ENCODE results near the gene TRABD2A.

TRABD2A gene

DNA sequence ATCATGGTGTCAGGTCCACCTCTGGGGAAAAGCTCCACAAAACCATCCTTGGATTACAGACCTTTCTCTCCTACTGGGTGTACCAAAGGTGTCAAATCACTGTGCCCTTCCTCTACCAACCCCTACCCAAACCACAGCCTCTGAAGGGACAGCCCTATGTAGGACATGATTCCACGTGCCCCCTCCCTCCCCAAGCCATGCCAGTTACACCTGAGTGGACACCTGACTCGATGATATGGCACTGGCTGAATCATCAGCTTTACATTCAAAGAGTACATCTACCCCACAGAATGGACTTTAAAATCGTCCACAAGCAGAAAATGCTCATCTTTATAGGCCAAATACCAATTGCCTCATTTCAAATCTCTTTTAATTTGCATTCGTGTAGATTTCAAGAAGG, 26.0 kb downstream of the TRABD2A start:
- DNase-seq (ENCODE audit: low spot score in 2 of 2) (no peak), ATAC-seq (no peak)
- Mint-ChIP-seq H3K4me3 (no peak overlapping the region), H3K27ac (peak overlapping the region; percentile 86), H3K9me3 (peaks cover 8% of the 10 kb centered on the region), H3K36me3 (peaks cover 15% of the 10 kb centered on the region), H3K4me1 (peaks cover 80% of the 10 kb centered on the region)

DNA sequence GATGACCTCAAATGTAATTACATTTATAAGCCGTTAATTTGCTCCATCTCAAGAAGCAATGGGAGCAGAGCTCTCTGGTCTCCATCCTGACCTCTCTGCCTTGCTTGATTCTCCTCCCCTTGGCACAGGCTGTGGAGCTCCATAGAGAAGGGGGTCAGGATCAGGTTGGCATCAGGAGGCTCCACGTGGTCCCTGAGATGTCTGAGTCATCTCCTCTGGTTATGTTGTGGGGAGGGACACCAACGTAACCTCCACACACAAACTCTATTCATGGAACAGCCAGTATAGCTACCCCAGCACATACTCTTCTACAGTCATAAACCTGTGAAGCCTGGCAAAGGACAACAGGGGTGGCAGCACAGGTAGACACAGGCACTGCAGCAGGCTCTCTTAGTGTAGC, 29.0 kb downstream of the TRABD2A start:
- H3K27ac Mint-ChIP-seq = peak overlapping the region; percentile 43
- no peak for DNase-seq (ENCODE audit: low spot score in 2 of 2)
- H3K36me3 Mint-ChIP-seq = peaks cover 15% of the 10 kb centered on the region
- H3K4me3 Mint-ChIP-seq = no peak overlapping the region
- H3K9me3 Mint-ChIP-seq = peaks cover 8% of the 10 kb centered on the region
- H3K4me1 Mint-ChIP-seq = peaks cover 79% of the 10 kb centered on the region
- no peak for ATAC-seq

DNA sequence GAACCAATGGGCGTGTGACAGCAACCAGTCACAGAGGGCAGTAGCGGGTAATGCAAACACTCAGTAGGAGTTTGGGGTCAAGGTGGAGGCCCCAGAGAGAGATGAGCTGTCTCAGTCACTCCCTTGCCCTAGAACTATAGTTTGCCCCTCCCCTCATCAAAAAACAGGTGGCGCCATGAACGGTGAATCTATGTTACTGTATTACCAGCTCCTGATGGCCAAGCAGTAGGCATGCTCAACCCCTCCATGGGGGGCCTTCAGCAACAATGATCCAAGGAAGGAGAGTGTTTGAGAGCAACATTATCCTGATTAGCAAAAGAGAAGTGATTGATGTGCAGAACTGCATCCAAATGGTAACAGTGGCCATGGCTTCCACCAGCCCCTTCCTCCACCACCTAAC, 30.4 kb downstream of the TRABD2A start:
- peaks cover 15% of the 10 kb centered on the region for H3K36me3 Mint-ChIP-seq
- H3K4me1 Mint-ChIP-seq = peaks cover 79% of the 10 kb centered on the region
- H3K4me3 Mint-ChIP-seq = no peak overlapping the region
- DNase-seq (ENCODE audit: low spot score in 2 of 2) (no peak), ATAC-seq (no peak)
- H3K9me3 Mint-ChIP-seq = peaks cover 8% of the 10 kb centered on the region
- H3K27ac Mint-ChIP-seq = no peak overlapping the region

GRCh38 chr2:84849271-84849952, 31.5 kb downstream of the TRABD2A start:
- H3K36me3 Mint-ChIP-seq = peaks cover 15% of the 10 kb centered on the region
- peak; percentile 76 for ATAC-seq

DNA sequence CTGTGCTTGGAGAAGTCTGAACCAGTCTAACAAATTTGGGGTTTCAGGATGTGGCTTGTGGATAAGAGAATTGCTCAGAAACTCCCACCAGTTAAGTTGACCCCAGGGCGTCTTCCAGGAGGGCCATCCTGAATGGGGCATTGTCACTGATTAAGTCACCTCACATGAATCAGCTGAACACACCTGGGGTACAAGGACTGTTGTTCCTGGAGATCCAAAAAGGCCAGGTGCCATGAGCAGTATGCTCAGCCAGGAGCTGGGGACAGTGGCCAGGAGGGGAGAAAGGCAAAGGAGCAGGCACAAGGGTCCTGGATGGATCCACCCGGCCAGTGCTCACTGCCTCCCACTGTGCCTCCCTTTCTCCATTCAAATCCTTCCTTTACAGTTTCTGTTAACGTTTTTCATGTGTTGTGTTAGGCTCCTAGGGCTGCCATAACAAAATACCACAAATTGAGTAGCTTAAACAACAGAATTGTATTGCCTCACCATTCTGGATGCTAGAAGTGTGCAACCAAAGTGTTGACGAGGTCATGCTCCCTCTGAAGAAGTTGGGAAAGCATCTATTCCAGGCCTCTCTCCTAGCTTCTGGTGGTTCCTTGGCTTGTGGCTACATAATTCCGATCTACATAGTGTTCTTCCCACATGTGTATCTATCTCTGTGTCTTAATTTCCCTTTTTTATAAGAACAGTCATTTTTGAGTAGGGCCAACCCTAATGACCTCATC, 33.4 kb downstream of the TRABD2A start:
- Mint-ChIP-seq H3K9me3 (peaks cover 2% of the 10 kb centered on the region), H3K36me3 (peaks cover 6% of the 10 kb centered on the region), H3K4me3 (peak overlapping the region; percentile 65), H3K27ac (peak overlapping the region; percentile 95), H3K4me1 (peaks cover 88% of the 10 kb centered on the region)
- ATAC-seq (no peak), DNase-seq (ENCODE audit: low spot score in 2 of 2) (no peak)

More at GRCh38 chr2:84849271-84849952, 31.5 kb downstream of the TRABD2A start:
- H3K27ac Mint-ChIP-seq = peak overlapping the region; percentile 58
- peak overlapping the region; percentile 16 for H3K4me3 Mint-ChIP-seq
- H3K9me3 Mint-ChIP-seq = peaks cover 5% of the 10 kb centered on the region
- peaks cover 76% of the 10 kb centered on the region for H3K4me1 Mint-ChIP-seq
- no peak for DNase-seq (ENCODE audit: low spot score in 2 of 2)

DNA sequence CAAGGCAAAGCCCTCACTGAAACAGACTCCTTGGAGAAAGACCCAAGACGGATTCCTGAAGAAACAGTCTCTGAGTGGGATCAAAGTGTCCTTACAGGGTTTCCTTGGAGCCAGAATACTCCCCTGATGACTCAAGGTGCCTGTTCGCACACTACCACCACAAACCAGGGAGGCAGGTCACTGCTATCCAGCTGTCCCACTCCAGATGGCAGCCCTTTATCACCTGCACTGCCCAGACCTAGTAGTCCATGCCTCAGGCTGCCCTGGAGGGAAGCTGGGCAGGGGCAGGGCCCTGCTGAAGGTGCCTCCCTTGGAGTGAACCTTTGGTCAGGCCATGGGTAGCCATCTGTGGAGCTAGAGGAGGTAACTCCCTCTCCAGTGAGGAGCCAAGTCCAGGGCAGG, 34.1 kb downstream of the TRABD2A start:
- DNase-seq (ENCODE audit: low spot score in 2 of 2) = peak in 1 of 2 donors; percentile 53
- Mint-ChIP-seq H3K4me1 (peaks cover 87% of the 10 kb centered on the region), H3K36me3 (no peaks in the 10 kb centered on the region)

GRCh38 chr2:84846041-84846663, 34.7 kb downstream of the TRABD2A start:
- DNase-seq (ENCODE audit: low spot score in 2 of 2) (peak in 1 of 2 donors; percentile 58), ATAC-seq (peak; percentile 63)
- H3K4me1 Mint-ChIP-seq = peaks cover 87% of the 10 kb centered on the region
- peak overlapping the region; percentile 95 for H3K27ac Mint-ChIP-seq
- peak overlapping the region; percentile 65 for H3K4me3 Mint-ChIP-seq
- H3K9me3 Mint-ChIP-seq = peaks cover 2% of the 10 kb centered on the region
- no peaks in the 10 kb centered on the region for H3K36me3 Mint-ChIP-seq

More for the DNA sequence above, 34.1 kb downstream of the TRABD2A start:
- peak overlapping the region; percentile 95 for H3K27ac Mint-ChIP-seq
- peaks cover 2% of the 10 kb centered on the region for H3K9me3 Mint-ChIP-seq
- ATAC-seq = no peak
- H3K4me3 Mint-ChIP-seq = peak overlapping the region; percentile 65

DNA sequence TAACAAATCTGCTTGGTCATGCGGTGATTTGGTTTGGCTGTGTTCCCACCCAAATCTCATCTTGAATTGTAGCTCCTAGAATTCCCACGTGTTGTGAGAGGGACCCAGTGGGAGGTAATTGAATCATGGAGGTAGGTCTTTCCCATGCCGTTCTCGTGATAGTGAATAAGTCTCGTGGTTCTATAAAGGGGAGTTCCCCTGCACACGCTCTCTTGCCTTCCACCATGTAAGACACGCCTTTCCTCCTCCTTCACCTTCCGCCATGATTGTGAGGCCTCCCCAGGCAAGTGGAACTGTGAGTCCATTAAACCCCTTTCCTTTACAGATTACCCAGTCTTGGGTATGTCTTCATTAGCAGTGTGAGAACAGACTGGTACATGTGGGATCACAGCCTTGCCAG, 36.7 kb downstream of the TRABD2A start:
- Mint-ChIP-seq H3K9me3 (peaks cover 2% of the 10 kb centered on the region), H3K4me3 (no peak overlapping the region), H3K4me1 (peaks cover 84% of the 10 kb centered on the region), H3K36me3 (no peaks in the 10 kb centered on the region), H3K27ac (peak overlapping the region; percentile 95)
- no peak for DNase-seq (ENCODE audit: low spot score in 2 of 2)
- no peak for ATAC-seq

DNA sequence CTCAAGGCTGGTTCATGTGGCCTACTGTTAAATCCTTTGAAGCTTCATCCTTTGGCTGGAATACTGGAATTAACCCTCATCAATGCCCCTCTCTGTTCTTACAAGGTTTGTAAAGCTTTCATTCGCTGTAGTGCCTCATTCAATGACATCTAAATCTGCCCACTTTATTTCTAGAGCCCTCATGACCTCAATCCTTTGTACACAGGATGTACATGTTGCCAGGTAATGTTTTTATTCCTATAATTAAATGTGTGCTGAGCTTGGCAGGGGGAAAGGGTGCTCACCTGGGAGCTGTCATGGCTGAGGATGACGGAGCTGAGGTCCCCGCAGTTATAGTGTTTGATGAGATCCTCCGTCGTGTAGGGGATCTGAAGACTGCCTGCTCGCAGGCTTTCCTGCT, 39.3 kb downstream of the TRABD2A start:
- DNase-seq (ENCODE audit: low spot score in 2 of 2) (no peak), ATAC-seq (no peak)
- H3K27ac Mint-ChIP-seq = peak overlapping the region; percentile 6
- H3K36me3 Mint-ChIP-seq = peaks cover 8% of the 10 kb centered on the region
- H3K4me3 Mint-ChIP-seq = no peak overlapping the region
- peaks cover 4% of the 10 kb centered on the region for H3K9me3 Mint-ChIP-seq
- peaks cover 63% of the 10 kb centered on the region for H3K4me1 Mint-ChIP-seq

- Mint-ChIP-seq H3K4me1 (peaks cover 50% of the 10 kb centered on the region), H3K27ac (peak overlapping the region; percentile 58), H3K36me3 (peaks cover 8% of the 10 kb centered on the region), H3K9me3 (peaks cover 6% of the 10 kb centered on the region), H3K4me3 (peak overlapping the region; percentile 10)
- ATAC-seq (no peak), DNase-seq (ENCODE audit: low spot score in 2 of 2) (no peak)
Measured at GRCh38 chr2:84840306-84840705, 40.6 kb downstream of the TRABD2A start.

DNA sequence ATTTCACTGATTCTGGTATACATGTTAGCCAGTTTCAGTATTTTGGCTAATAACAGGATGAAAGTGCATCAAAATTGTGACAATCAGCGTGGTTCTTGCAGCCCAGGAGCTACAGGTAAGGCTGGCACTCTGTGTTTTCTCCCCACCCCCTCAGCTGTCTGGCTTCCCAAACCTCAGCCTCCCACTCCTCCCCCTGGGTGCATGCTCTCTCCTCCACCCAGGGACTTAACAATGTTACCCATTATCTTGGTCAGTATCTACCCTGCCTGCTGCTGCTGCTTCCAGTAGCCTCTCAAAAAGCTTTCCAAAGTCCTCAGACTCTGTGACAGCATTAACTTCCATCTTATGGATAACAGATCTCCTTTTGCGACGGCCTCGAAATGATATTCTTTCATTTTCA, 41.0 kb downstream of the TRABD2A start:
- Mint-ChIP-seq H3K4me3 (peak overlapping the region; percentile 10), H3K9me3 (peaks cover 6% of the 10 kb centered on the region), H3K36me3 (peaks cover 8% of the 10 kb centered on the region), H3K4me1 (peaks cover 50% of the 10 kb centered on the region), H3K27ac (peak overlapping the region; percentile 58)
- no peak for ATAC-seq
- no peak for DNase-seq (ENCODE audit: low spot score in 2 of 2)

GRCh38 chr2:84838434-84839145, 42.3 kb downstream of the TRABD2A start:
- DNase-seq (ENCODE audit: low spot score in 2 of 2) = no peak
- Mint-ChIP-seq H3K4me3 (no peak overlapping the region), H3K27ac (no peak overlapping the region), H3K36me3 (peaks cover 8% of the 10 kb centered on the region), H3K4me1 (peaks cover 47% of the 10 kb centered on the region), H3K9me3 (peaks cover 3% of the 10 kb centered on the region)
- no peak for ATAC-seq

DNA sequence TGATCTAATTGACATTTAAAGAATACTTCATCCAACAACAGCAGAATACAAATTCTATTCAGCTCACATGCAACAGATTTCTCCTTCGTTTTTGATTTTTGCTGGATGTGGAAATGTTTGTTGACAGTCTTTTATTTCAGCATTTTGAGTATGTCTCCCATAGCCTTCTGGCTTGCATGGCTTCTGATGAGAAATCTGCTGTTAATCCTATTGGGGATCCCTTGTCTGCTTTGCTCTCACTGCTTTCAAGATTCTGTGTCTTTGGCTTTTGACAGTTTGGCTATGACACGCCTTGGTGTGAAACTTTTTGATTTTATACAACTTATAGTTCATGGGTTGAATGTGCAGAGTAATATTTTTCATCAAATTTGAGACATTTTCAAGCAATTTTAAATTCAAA, 44.7 kb downstream of the TRABD2A start:
- H3K27ac Mint-ChIP-seq = no peak overlapping the region
- peaks cover 3% of the 10 kb centered on the region for H3K9me3 Mint-ChIP-seq
- no peak for ATAC-seq
- DNase-seq (ENCODE audit: low spot score in 2 of 2) = no peak
- no peak overlapping the region for H3K4me3 Mint-ChIP-seq
- H3K36me3 Mint-ChIP-seq = peaks cover 13% of the 10 kb centered on the region
- H3K4me1 Mint-ChIP-seq = peaks cover 29% of the 10 kb centered on the region

- Mint-ChIP-seq H3K36me3 (peaks cover 10% of the 10 kb centered on the region), H3K4me3 (peak overlapping the region; percentile 26), H3K4me1 (peaks cover 14% of the 10 kb centered on the region), H3K27ac (peak overlapping the region; percentile 84), H3K9me3 (peaks cover 3% of the 10 kb centered on the region)
- DNase-seq (ENCODE audit: low spot score in 2 of 2) (no peak), ATAC-seq (no peak)
Measured at GRCh38 chr2:84833481-84834150, 47.3 kb downstream of the TRABD2A start.

Data from stimulated activated effector memory CD8-positive, alpha-beta T cell treated with anti-CD3 and anti-CD28 coated beads, Interleukin-12 subunit alpha, Interleukin-12 subunit beta, amount 100 ng/mL, for 72 hours (primary cell).